Measurements from ENCODE around the gene RXFP4. TPM values are rescaled to one million over a fixed set of nuclear protein-coding genes. Genes with fewer than 3 reads are reported as not detected.
"Not testable (repeated sequence)": the region's sequence is repeated elsewhere in the genome, so short reads cannot be mapped to it uniquely, and the experiment has no call there.

The RXFP4 gene, protein sequence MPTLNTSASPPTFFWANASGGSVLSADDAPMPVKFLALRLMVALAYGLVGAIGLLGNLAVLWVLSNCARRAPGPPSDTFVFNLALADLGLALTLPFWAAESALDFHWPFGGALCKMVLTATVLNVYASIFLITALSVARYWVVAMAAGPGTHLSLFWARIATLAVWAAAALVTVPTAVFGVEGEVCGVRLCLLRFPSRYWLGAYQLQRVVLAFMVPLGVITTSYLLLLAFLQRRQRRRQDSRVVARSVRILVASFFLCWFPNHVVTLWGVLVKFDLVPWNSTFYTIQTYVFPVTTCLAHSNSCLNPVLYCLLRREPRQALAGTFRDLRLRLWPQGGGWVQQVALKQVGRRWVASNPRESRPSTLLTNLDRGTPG
- not detected in 2 replicates for total RNA-seq
- 0.35 TPM for polyA plus RNA-seq (2012)

DNA sequence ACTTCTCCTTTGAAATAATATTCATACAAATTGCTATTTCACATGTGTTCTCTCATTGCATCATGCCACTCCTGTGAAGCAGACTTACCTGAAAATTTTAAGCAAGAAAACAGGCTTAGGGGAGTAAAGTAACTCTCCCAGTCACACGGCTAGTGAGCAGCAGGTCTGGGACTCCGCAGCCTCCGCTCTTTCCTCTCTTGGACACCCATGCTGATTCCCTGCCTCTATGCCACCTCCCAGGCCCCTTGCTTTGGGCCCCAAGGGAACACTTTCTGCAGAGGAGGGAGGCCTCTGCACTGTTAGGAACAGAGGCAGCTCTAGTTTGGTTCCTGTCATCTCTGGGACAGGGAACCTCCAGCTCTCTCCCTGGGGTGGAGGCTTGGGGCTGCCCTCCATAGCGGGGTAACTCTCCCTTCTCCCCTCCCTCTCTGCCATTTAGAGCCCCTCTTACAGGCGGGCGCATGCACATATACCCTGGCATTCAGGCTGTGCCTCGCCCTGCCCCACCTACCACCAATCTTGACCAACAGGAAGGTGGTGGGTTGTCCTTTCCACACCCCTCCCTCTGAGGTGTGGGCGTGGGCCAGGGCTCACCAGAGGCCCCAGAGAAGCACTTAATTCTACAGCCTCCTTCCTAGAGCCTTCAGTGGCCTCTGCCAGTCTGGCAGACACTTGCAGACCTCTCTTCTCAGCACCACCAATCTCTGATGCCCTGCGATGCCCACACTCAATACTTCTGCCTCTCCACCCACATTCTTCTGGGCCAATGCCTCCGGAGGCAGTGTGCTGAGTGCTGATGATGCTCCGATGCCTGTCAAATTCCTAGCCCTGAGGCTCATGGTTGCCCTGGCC lies at the start of gene RXFP4:
Gene RXFP4 (plus strand): TSS at position 646 of the 852 bp plus-strand sequence. CDS start 72 bp downstream, at position 718.
- peak; percentile 45 for DNase-seq (ENCODE audit: low read depth)

GRCh38 chr1:155892796-155893195 lies 48.6 kb upstream of the RXFP4 start:
- DNase-seq (ENCODE audit: low read depth) = peak; percentile 48

DNA sequence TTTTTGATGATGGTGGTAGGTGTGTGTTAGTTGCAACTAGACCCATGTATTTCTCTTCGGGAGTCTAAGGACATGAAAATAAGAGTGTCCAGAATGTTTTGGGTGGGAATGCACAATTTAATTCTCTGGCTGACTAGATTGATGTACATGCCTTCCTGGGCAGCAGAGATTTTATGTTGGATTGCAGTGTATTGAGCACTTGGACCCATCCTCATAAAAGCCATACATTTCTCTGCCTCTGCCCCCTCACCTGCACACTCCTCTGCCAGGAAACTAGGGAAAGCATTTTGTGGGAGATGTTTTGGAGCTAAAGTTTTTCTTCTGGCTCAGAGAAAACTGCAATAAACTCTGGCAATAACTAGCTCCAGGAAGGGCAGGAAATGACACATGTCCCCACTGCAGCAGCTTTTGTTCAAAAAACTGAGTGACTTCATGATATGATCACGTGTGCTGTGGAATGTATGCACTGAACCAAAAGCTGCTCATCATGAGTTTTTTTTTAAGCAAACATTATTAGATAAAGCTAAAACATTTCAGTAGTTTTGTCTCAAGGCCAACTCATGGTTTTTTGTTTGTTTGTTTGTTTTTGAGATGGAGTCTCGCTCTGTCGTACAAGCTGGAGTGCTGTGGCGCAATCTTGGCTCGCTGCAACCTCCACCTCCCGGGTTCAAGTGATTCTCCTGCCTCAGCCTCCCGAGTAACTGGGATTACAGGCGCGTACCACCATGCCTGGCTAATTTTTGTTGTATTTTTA lies 47.9 kb upstream of the RXFP4 start:
- peak; percentile 40 for DNase-seq (ENCODE audit: low read depth)

GRCh38 chr1:155895617-155896016 lies 45.8 kb upstream of the RXFP4 start:
- not testable (repeated sequence) for DNase-seq (ENCODE audit: low read depth)

GRCh38 chr1:155896476-155896875 lies 45.0 kb upstream of the RXFP4 start:
- not testable (repeated sequence) for DNase-seq (ENCODE audit: low read depth)

DNA sequence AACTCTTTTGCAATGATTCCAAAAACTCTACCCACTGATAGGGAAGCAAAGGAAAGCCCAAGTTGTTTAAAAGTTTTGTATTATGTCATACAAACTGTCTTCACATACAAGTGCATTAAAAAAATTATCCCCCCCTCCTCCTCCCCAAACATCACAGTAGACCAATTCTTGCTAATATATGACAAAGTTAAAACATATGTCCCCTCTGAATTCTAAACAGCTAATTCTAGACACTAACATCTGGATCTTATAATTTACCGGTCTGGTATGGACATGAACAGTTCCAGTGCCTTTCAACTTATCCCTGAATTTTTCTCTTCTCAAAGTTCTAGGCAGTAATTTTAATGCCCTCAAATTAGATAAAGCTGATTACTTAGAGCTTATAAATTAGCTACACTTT lies 43.7 kb upstream of the RXFP4 start:
- DNase-seq (ENCODE audit: low read depth) = no peak

GRCh38 chr1:155898888-155899287 lies 42.5 kb upstream of the RXFP4 start:
- DNase-seq (ENCODE audit: low read depth) = no peak

DNA sequence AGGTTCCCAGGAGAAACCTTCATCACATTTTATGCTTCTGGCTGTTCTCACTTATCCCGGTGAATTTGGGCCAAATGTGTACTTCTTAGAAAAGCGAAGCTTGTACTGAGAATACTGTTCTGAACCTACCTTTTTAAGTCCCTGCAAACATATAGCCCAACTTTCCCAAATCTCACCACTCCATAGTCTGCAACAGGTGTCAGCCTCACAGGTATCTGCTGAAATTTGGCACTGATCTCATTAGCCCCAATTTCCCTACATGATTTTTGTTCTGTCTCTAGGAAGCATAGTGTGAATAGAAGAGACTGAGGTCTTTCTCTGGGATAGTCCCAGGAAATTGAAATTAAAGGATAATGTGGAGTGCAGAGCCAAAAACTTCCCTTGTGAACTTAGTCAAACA lies 41.8 kb upstream of the RXFP4 start:
- no peak for DNase-seq (ENCODE audit: low read depth)

DNA sequence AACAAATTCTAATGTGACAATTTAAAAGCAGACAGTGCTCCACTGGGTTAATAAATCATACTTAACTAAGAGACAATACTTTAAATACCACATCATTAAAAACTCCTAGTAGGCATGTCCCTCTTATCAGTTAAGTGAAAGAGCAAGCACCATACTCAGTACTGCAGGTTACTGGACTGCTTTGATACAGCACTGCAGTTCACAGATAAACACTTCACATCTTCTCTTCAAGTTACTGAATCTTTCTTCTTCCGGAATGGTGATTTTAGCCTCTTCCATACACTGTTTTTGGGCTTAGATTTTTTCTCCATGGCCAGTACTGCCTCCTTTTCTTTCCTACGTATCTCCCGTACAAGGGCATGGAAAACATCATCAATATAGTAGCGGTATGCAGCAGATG lies 41.3 kb upstream of the RXFP4 start:
- no peak for DNase-seq (ENCODE audit: low read depth)

DNA sequence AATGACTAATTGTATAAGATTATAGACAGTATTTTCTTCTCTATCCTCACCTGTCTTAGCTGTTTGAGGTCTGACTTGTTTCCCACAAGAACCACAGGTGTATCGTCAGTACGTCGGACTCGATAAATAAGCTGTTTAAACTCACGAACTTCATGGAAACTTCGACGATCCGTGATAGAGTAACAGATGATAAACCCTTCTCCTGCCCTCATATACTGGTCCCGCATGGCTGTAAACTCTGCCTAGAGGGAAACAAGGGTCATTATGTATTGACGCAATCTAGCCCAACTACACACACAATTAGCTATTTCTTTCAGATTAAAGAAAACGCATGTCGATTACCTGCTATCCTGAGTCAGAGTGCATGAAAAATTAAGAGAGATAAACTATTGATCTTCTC lies 37.2 kb upstream of the RXFP4 start:
- DNase-seq (ENCODE audit: low read depth) = no peak

GRCh38 chr1:155909894-155910293 lies 31.5 kb upstream of the RXFP4 start:
- peak; percentile 46 for DNase-seq (ENCODE audit: low read depth)

GRCh38 chr1:155910621-155911121 lies 30.8 kb upstream of the RXFP4 start:
- peak; percentile 65 for DNase-seq (ENCODE audit: low read depth)

GRCh38 chr1:155911156-155912055 lies 30.0 kb upstream of the RXFP4 start, which contains the start of gene RIT1:
Gene RIT1 (minus strand): TSS chr1:155911349. CDS start chr1:155910761, 588 bp downstream.
- peak; percentile 89 for DNase-seq (ENCODE audit: low read depth)

- DNase-seq (ENCODE audit: low read depth) = peak; percentile 22
Measured at GRCh38 chr1:155912056-155912536, 29.3 kb upstream of the RXFP4 start.

GRCh38 chr1:155913969-155914757 lies 27.3 kb upstream of the RXFP4 start:
- peak; percentile 83 for DNase-seq (ENCODE audit: low read depth)

GRCh38 chr1:155918660-155919059 lies 22.8 kb upstream of the RXFP4 start:
- DNase-seq (ENCODE audit: low read depth) = no peak

GRCh38 chr1:155919801-155920200 lies 21.6 kb upstream of the RXFP4 start:
- DNase-seq (ENCODE audit: low read depth) = no peak

DNA sequence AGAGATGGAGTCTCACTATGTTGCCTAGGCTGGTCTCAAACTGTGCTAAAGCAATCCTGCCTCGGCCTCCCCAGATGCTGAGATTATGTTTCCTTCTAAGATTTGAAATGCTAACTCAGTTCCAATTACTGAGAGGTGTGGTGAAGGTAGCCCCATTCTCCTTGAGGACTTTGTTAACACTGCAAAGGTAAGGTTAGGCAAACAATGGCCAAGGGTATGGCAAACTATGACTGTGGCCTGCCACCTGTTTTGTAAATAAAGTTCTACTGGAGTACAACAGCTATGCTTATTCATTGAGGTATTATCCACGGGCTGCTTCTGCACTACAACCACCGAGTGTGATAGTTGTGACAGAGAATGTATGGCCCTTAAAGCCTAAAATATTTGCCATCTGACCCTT lies 20.7 kb upstream of the RXFP4 start:
- DNase-seq (ENCODE audit: low read depth) = no peak

- no peak for DNase-seq (ENCODE audit: low read depth)
Measured at GRCh38 chr1:155925506-155925905, 15.9 kb upstream of the RXFP4 start.
